ENCODE measurements around the gene PRDM11. TPM values are rescaled to one million over a fixed set of nuclear protein-coding genes. Genes with fewer than 3 reads are reported as not detected.

PRDM11 gene
- total RNA-seq, 1 experiment from 2014 or later, result 27.4 TPM

- Histone ChIP-seq H3K4me1 (ENCODE audit: control insufficient read depth, insufficient read depth, low read length) (no peaks in the 10 kb centered on the region), H3K27me3 (ENCODE audit: control insufficient read depth, insufficient read depth, low read length) (no peaks in the 10 kb centered on the region; the same call in 1 of the 2 replicates), H3K9me3 (ENCODE audit: control insufficient read depth, insufficient read depth, low read depth, low read length) (no peaks in the 10 kb centered on the region), H3K36me3 (ENCODE audit: control insufficient read depth, insufficient read depth, low read length) (no peaks in the 10 kb centered on the region), H3K27ac (ENCODE audit: low read length) (no peak overlapping the region), H3K4me3 (ENCODE audit: low read depth in 2 of 2, low read length in 2 of 2) (no peak overlapping the region)
- no TSS peak for BruUV-seq (replicated peaks)
- TF ChIP-seq POLR2AphosphoS5 (IDR thresholded peaks at IDR 0.05; ENCODE audit: low read depth, low read length) (no peak), CTCF (IDR thresholded peaks at IDR 0.05) (no peak), SIN3A (IDR thresholded peaks at IDR 0.05; ENCODE audit: borderline replicate concordance, insufficient read depth, low read depth, low read length) (no peak), TCF7L2 (IDR thresholded peaks at IDR 0.05; ENCODE audit: low read depth, low read length) (no peak), REST (IDR thresholded peaks at IDR 0.05; ENCODE audit: insufficient read depth in 1 of 2, low read depth in 2 of 2, low read length in 1 of 2) (no peak)
- CTCF ChIA-PET, result no interaction called here
- no peak for DNase-seq (ENCODE audit: low read depth, low spot score)
- intact Hi-C loops (cut with micrococcal nuclease; ENCODE audit: unreplicated experiment) (no loop called here), in situ Hi-C loops (cut with HindIII; ENCODE audit: low pct_unique_long_range_greater_than_20kb, low sequenced_read_pairs) (no loop called here)
- peak; percentile 73 for ATAC-seq
- POLR2A ChIA-PET, result no interaction called here
These were observed 113.2 kb downstream of the PRDM11 start for GRCh38 chr11:45259592-45259991.

- CTCF ChIA-PET, result no interaction called here
- DNase-seq (ENCODE audit: low read depth, low spot score), result no peak
- POLR2A ChIA-PET, result no interaction called here
- Histone ChIP-seq H3K4me1 (ENCODE audit: control insufficient read depth, insufficient read depth, low read length) (no peaks in the 10 kb centered on the region), H3K27ac (ENCODE audit: low read length) (no peak overlapping the region), H3K4me3 (ENCODE audit: low read depth in 2 of 2, low read length in 2 of 2) (no peak overlapping the region), H3K9me3 (ENCODE audit: control insufficient read depth, insufficient read depth, low read depth, low read length) (no peaks in the 10 kb centered on the region), H3K27me3 (ENCODE audit: control insufficient read depth, insufficient read depth, low read length) (no peaks in the 10 kb centered on the region; the same call in 1 of the 2 replicates), H3K36me3 (ENCODE audit: control insufficient read depth, insufficient read depth, low read length) (no peaks in the 10 kb centered on the region)
- no TSS peak for BruUV-seq (replicated peaks)
- in situ Hi-C loops (cut with HindIII; ENCODE audit: low pct_unique_long_range_greater_than_20kb, low sequenced_read_pairs), result no loop called here
- intact Hi-C loops (cut with micrococcal nuclease; ENCODE audit: unreplicated experiment), result no loop called here
- ATAC-seq, result no peak
- TF ChIP-seq TCF7L2 (IDR thresholded peaks at IDR 0.05; ENCODE audit: low read depth, low read length) (no peak), REST (IDR thresholded peaks at IDR 0.05; ENCODE audit: insufficient read depth in 1 of 2, low read depth in 2 of 2, low read length in 1 of 2) (no peak), CTCF (IDR thresholded peaks at IDR 0.05) (no peak), SIN3A (IDR thresholded peaks at IDR 0.05; ENCODE audit: borderline replicate concordance, insufficient read depth, low read depth, low read length) (no peak), POLR2AphosphoS5 (IDR thresholded peaks at IDR 0.05; ENCODE audit: low read depth, low read length) (no peak)
These were observed 113.6 kb downstream of the PRDM11 start for GRCh38 chr11:45260071-45260470.
